Gastrocnemius medialis (tissue), 4 donors: Measurements from ENCODE around the gene EAPP.
"Not testable (repeated sequence)": the region's sequence is repeated elsewhere in the genome, so short reads cannot be mapped to it uniquely, and the experiment has no call there.

ENCODE experiments used
- CTCF ChIP-seq, 5 experiments: fragments of 450-650 bp in 3 of 5; fragments of 200-600 bp in 2 of 5; sonication (generic) in 2 of 5; IDR thresholded peaks in 4 of 5; conservative IDR thresholded peaks in 1 of 5; 1 replicate in 4 of 5; 2 replicates in 1 of 5; pipeline ENCODE4 v1.5.1; 2016 to 2019; ENCODE audit warnings: antibody characterized with exemption in 5 of 5, mild to moderate bottlenecking in 3 of 5, moderate library complexity in 3 of 5
- POLR2A ChIP-seq, 2 donors: fragments of 450-650 bp; IDR thresholded peaks; one replicate each; pipeline ENCODE4 v1.6.1; 2017; ENCODE audit warnings: antibody characterized with exemption in 2 of 2, mild to moderate bottlenecking in 2 of 2, moderate library complexity in 2 of 2

- not testable (repeated sequence) for TF ChIP-seq POLR2A (IDR thresholded peaks at IDR 0.05); CTCF (IDR thresholded peaks at IDR 0.05 in 4 of 5, conservative IDR thresholded peaks at IDR 0.05 in 1 of 5)
Measured at GRCh38 chr14:34555583-34556497, 16.3 kb upstream of the EAPP start.
